CD14-positive monocyte (primary cell): ENCODE measurements around the gene SNAPC2. TPM values are rescaled to one million over a fixed set of nuclear protein-coding genes. Genes with fewer than 3 reads are reported as not detected.

ENCODE experiments used
- DNase-seq, 3 donors: peaks; one replicate each; pipeline ENCODE4 v3.0.0-alpha.2; 2011 to 2022
- H2AFZ ChIP-seq: 2 replicates; pipeline ENCODE4 v1.6.0; 2012; ENCODE audit warnings: mild to moderate bottlenecking, low read depth, low read length, inconsistent platforms; ENCODE audit not compliant: insufficient read depth, poor library complexity, severe bottlenecking
- H3K27ac ChIP-seq, 2 donors: 1 replicate in 1 of 2; 2 replicates in 1 of 2; pipeline ENCODE4 v1.5.1; 2012 to 2013; ENCODE audit warnings: low read length in 2 of 2, control low read depth in 1 of 2, inconsistent platforms in 1 of 2, low read depth in 1 of 2, mild to moderate bottlenecking in 1 of 2
- H3K27me3 ChIP-seq, 2 donors: one replicate each; pipeline versions ENCODE4 v1.6.0 to v1.6.1; 2011 to 2013; ENCODE audit warnings: low read length in 2 of 2; ENCODE audit not compliant: control insufficient read depth in 2 of 2, insufficient read depth in 2 of 2
- H3K36me3 ChIP-seq, 2 donors: replicated peaks in 1 of 2; 1 replicate in 1 of 2; 2 replicates in 1 of 2; pipeline versions ENCODE4 v1.5.1 to v1.6.1; 2012 to 2013; ENCODE audit warnings: low read length in 2 of 2, control low read depth in 1 of 2, inconsistent platforms in 1 of 2, mild to moderate bottlenecking in 1 of 2; ENCODE audit not compliant: insufficient read depth in 2 of 2, control insufficient read depth in 1 of 2
- H3K4me1 ChIP-seq, 2 donors: 1 replicate in 1 of 2; 2 replicates in 1 of 2; pipeline versions ENCODE4 v1.5.1 to v1.6.1; 2012 to 2013; ENCODE audit warnings: low read length in 2 of 2, control low read depth in 1 of 2, inconsistent platforms in 1 of 2, mild to moderate bottlenecking in 1 of 2, moderate library complexity in 1 of 2; ENCODE audit not compliant: insufficient read depth in 2 of 2, control insufficient read depth in 1 of 2
- H3K4me2 ChIP-seq: replicated peaks from 2 replicates; pipeline ENCODE3; 2012; ENCODE audit warnings: low read length, moderate library complexity, mild to moderate bottlenecking; ENCODE audit not compliant: poor library complexity, severe bottlenecking; ENCODE audit errors: extremely low read depth
- H3K4me3 ChIP-seq, 3 experiments: fragments of 200-600 bp in 1 of 3; sonication (generic) in 1 of 3; replicated peaks in 1 of 3; 1 replicate in 2 of 3; 2 replicates in 1 of 3; pipeline ENCODE4 v1.5.1; 2011 to 2013; ENCODE audit warnings: low read length in 3 of 3, mild to moderate bottlenecking in 3 of 3, control low read depth in 2 of 3, low read depth in 2 of 3, inconsistent platforms in 1 of 3, moderate library complexity in 1 of 3
- H3K79me2 ChIP-seq: 2 replicates; pipeline ENCODE4 v1.6.0; 2012; ENCODE audit warnings: mild to moderate bottlenecking, control low read depth, inconsistent platforms, low read length, moderate library complexity; ENCODE audit not compliant: insufficient read depth
- H3K9ac ChIP-seq: 2 replicates; pipeline ENCODE4 v1.6.0; 2017; ENCODE audit warnings: low read length, mild to moderate bottlenecking; ENCODE audit not compliant: insufficient read depth, poor library complexity, severe bottlenecking
- H3K9me3 ChIP-seq, 2 donors: replicated peaks in 1 of 2; 1 replicate in 1 of 2; 2 replicates in 1 of 2; pipeline versions ENCODE4 v1.5.1 to v1.6.1; 2012 to 2013; ENCODE audit warnings: low read length in 2 of 2, control low read depth in 1 of 2; ENCODE audit not compliant: control insufficient read depth in 1 of 2, insufficient read depth in 1 of 2
- H4K20me1 ChIP-seq: 2 replicates; pipeline ENCODE4 v1.6.0; 2012; ENCODE audit warnings: mild to moderate bottlenecking, low read length, control low read depth, moderate library complexity; ENCODE audit not compliant: insufficient read depth
- H3K27ac Mint-ChIP-seq, 7 donors: one replicate each; pipeline ENCODE4 v1.8.0; 2020; ENCODE audit warnings: mild to moderate bottlenecking in 7 of 7, mixed read lengths in 7 of 7, moderate library complexity in 6 of 7, inconsistent platforms in 2 of 7
- H3K27me3 Mint-ChIP-seq, 3 donors: one replicate each; pipeline ENCODE4 v1.8.0; 2021 to 2022; ENCODE audit warnings: low read depth in 3 of 3, mild to moderate bottlenecking in 3 of 3, mixed read lengths in 3 of 3, moderate library complexity in 3 of 3, inconsistent platforms in 1 of 3
- H3K36me3 Mint-ChIP-seq, 2 donors: one replicate each; pipeline ENCODE4 v1.8.0; 2020; ENCODE audit warnings: mixed read lengths in 2 of 2, inconsistent platforms in 1 of 2, mild to moderate bottlenecking in 1 of 2
- H3K4me1 Mint-ChIP-seq: one replicate; pipeline ENCODE4 v1.8.0; 2020; ENCODE audit warnings: mild to moderate bottlenecking, mixed read lengths
- H3K4me3 Mint-ChIP-seq, 2 donors: one replicate each; pipeline ENCODE4 v1.8.0; 2020; ENCODE audit warnings: mild to moderate bottlenecking in 2 of 2, mixed read lengths in 2 of 2, moderate library complexity in 1 of 2
- H3K9me3 Mint-ChIP-seq, 7 donors: one replicate each; pipeline ENCODE4 v1.8.0; 2020 to 2022; ENCODE audit warnings: mixed read lengths in 7 of 7, mild to moderate bottlenecking in 6 of 7, moderate library complexity in 6 of 7, inconsistent platforms in 2 of 7
- CTCF ChIP-seq: fragments of 200-600 bp; IDR thresholded peaks from one replicate; pipeline ENCODE4 v1.8.0; 2022; ENCODE audit warnings: antibody characterized with exemption, mild to moderate bottlenecking
- WGBS: methylation state at CpG from one replicate; pipeline ENCODE4 v1.1.5; 2013; ENCODE audit warnings: missing lambda C conversion rate; ENCODE audit not compliant: insufficient coverage; 5-methylcytosine and 5-hydroxymethylcytosine counted together
- intact Hi-C, 2 donors: fragments of 100-400 bp; cut with micrococcal nuclease; formaldehyde crosslinking; loops; one replicate each; pipeline versions ENCODE4 v1.15.0 to v1.15.1; 2023
- polyA plus RNA-seq, 3 donors: library from polyadenylated mRNA; depleted of rRNA in 1 of 3; unstranded in 2 of 3; stranded (reverse) in 1 of 3; fragments of 300-500 nt in 2 of 3; fragments of >200 nt in 1 of 3; fragmentation: Illumina TruSeq in 2 of 3; gene quantifications; 1 replicate in 2 of 3; 2 replicates in 1 of 3; pipeline ENCODE4 v1.2.3, GENCODE V29; 2012 to 2021

Gene SNAPC2
- polyA plus RNA-seq, 3 donors, result 15.7 to 27.5 (median 18.3) TPM

- 95% methylated on average over 18 of the region's 20 CpGs for WGBS
- Histone ChIP-seq H3K9me3 (no peaks in the 10 kb centered on the region), H3K79me2 (no peaks in the 10 kb centered on the region), H3K4me1 (no peaks in the 10 kb centered on the region), H3K4me2 (no peak overlapping the region), H3K27me3 (no peaks in the 10 kb centered on the region), H3K27ac (no peak overlapping the region), H2AFZ (no peak overlapping the region), H3K9ac (no peak overlapping the region), H3K36me3 (peaks cover 66 to 83% of the 10 kb centered on the region in 2 donors), H4K20me1 (peaks cover 8% of the 10 kb centered on the region), H3K4me3 (no peak overlapping the region)
- Mint-ChIP-seq H3K27ac (no peak overlapping the region), H3K9me3 (no peaks in the 10 kb centered on the region), H3K4me3 (no peak overlapping the region), H3K27me3 (no peaks in the 10 kb centered on the region), H3K4me1 (no peaks in the 10 kb centered on the region), H3K36me3 (peaks cover 51 to 92% of the 10 kb centered on the region in 2 donors)
- no peak for DNase-seq
- TF ChIP-seq CTCF, result no peak
- intact Hi-C loops, result loop anchor here in 1 of 2 donors (10.0 kb wide), 1 partner anchor 186 kb away; no protein-coding TSS in a partner anchor
Measured at GRCh38 chr19:7968796-7969554, 48.8 kb downstream of the SNAPC2 start.

- Mint-ChIP-seq H3K36me3 (peaks cover 52 to 93% of the 10 kb centered on the region in 2 donors), H3K27me3 (no peaks in the 10 kb centered on the region), H3K27ac (no peak overlapping the region), H3K4me1 (no peaks in the 10 kb centered on the region), H3K9me3 (no peaks in the 10 kb centered on the region), H3K4me3 (no peak overlapping the region)
- Histone ChIP-seq H4K20me1 (peaks cover 8% of the 10 kb centered on the region), H3K4me2 (no peak overlapping the region), H3K79me2 (no peaks in the 10 kb centered on the region), H3K4me1 (no peaks in the 10 kb centered on the region), H3K36me3 (peaks cover 70 to 83% of the 10 kb centered on the region in 2 donors), H3K27me3 (no peaks in the 10 kb centered on the region), H3K4me3 (no peak overlapping the region), H2AFZ (no peak overlapping the region), H3K27ac (no peak overlapping the region), H3K9me3 (no peaks in the 10 kb centered on the region), H3K9ac (no peak overlapping the region)
- WGBS, result 96% methylated on average over 11 of the region's 11 CpGs
- no peak for TF ChIP-seq CTCF
- intact Hi-C loops, result loop anchor here in 1 of 2 donors (10.0 kb wide), 1 partner anchor 185 kb away; no protein-coding TSS in a partner anchor
- no peak for DNase-seq
Measured at GRCh38 chr19:7969555-7969939, 49.4 kb downstream of the SNAPC2 start.
